Stimulated activated CD4-positive, alpha-beta T cell treated with anti-CD3 and anti-CD28 coated beads, Interleukin-1b, Interleukin-23, amount 100 ng/mL, for 24 hours (primary cell): ENCODE data around the gene DAB2.

Source experiments
- DNase-seq, 4 experiments: peaks; one replicate each; pipeline ENCODE4 v3.0.0-alpha.2; 2020; ENCODE audit warnings: low read depth in 4 of 4, low spot score in 1 of 4

Gene DAB2

GRCh38 chr5:39424736-39425637, at the start of gene DAB2:
Gene DAB2 (minus strand): TSS chr5:39424980. CDS start chr5:39394320, 30,660 bp downstream.
- peak; percentile 1 to 21 (median 10) for DNase-seq

GRCh38 chr5:39473156-39473775, 48.5 kb upstream of the DAB2 start:
- no peak for DNase-seq

- DNase-seq, result no peak
Measured at GRCh38 chr5:39471836-39472508, 47.2 kb upstream of the DAB2 start.

- DNase-seq, result no peak
Measured at GRCh38 chr5:39470811-39471210, 46.0 kb upstream of the DAB2 start.

- DNase-seq, result no peak
Measured at GRCh38 chr5:39469777-39470415, 45.1 kb upstream of the DAB2 start.

- DNase-seq, result no peak
Measured at GRCh38 chr5:39469176-39469575, 44.4 kb upstream of the DAB2 start.

GRCh38 chr5:39466846-39467245, 42.1 kb upstream of the DAB2 start:
- no peak for DNase-seq

- DNase-seq, result no peak
Measured at GRCh38 chr5:39465843-39466242, 41.1 kb upstream of the DAB2 start.

- no peak for DNase-seq
Measured at GRCh38 chr5:39465097-39465496, 40.3 kb upstream of the DAB2 start.

- no peak for DNase-seq
Measured at GRCh38 chr5:39464088-39464487, 39.3 kb upstream of the DAB2 start.

GRCh38 chr5:39462211-39462610, 37.4 kb upstream of the DAB2 start:
- no peak for DNase-seq

- DNase-seq, result no peak
Measured at GRCh38 chr5:39461007-39461682, 36.4 kb upstream of the DAB2 start.

- DNase-seq, result no peak
Measured at GRCh38 chr5:39459907-39460306, 35.1 kb upstream of the DAB2 start.

GRCh38 chr5:39459071-39459470, 34.3 kb upstream of the DAB2 start:
- no peak for DNase-seq

GRCh38 chr5:39455645-39456044, 30.9 kb upstream of the DAB2 start:
- DNase-seq, result no peak

GRCh38 chr5:39453606-39454005, 28.8 kb upstream of the DAB2 start:
- DNase-seq, result no peak

- DNase-seq, result no peak
Measured at GRCh38 chr5:39452846-39453245, 28.1 kb upstream of the DAB2 start.

GRCh38 chr5:39451276-39451941, 26.6 kb upstream of the DAB2 start:
- no peak for DNase-seq

GRCh38 chr5:39450487-39450886, 25.7 kb upstream of the DAB2 start:
- no peak for DNase-seq

- DNase-seq, result no peak
Measured at GRCh38 chr5:39449591-39449990, 24.8 kb upstream of the DAB2 start.
